ENCODE results near the gene PPP1R2. TPM values are rescaled to one million over a fixed set of nuclear protein-coding genes. Genes with fewer than 3 reads are reported as not detected.
A peak's percentile ranks its signal among the peaks of the same experiment; 100 is the strongest.

Gene PPP1R2
- total and polyA plus RNA-seq, 2 of the 13 experiments (the other 11 are each of a cell fraction or from before 2014, with no cell fraction given): 36.5 to 86.5 TPM

DNA sequence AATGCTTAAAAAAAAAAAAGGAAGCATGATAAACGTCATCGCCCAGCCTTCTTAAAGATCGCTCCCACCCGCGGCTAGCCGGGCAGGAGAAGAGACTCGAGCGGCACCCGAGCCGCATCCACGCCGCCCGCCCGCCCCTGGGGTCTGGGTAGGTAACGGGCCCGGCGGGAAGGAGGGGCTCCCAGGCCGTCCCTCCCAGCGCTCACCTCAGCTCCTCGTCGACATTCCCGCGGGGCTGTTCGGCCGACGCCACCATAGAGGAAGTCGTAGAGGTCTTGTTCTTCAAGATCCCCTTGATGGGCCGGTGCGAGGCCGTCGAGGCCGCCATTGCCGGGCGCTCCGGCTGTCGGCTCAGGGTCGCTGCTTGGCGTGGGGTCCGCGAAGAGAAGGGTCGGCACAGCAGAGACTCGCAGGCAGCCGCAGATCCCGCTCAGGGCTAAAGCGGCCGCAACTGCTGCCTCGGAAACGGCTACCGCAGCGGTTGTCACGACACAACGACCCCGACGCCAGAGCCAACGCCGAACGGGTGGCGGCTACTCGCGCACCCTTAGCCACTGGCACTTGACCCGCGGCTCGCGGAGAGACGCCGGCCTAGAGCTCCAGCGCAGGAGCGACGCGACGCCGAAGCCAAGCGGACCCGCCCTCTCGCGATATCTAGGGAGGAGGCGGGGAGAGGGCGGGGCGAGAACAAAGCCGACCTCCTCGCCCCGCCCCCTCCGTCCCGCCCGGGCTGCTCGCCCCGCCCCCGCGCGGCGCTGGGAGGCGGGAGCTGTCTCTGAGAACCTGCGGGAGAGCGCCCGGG is at the start of gene PPP1R2 (continued):
- TF ChIP-seq, protein P1, sequence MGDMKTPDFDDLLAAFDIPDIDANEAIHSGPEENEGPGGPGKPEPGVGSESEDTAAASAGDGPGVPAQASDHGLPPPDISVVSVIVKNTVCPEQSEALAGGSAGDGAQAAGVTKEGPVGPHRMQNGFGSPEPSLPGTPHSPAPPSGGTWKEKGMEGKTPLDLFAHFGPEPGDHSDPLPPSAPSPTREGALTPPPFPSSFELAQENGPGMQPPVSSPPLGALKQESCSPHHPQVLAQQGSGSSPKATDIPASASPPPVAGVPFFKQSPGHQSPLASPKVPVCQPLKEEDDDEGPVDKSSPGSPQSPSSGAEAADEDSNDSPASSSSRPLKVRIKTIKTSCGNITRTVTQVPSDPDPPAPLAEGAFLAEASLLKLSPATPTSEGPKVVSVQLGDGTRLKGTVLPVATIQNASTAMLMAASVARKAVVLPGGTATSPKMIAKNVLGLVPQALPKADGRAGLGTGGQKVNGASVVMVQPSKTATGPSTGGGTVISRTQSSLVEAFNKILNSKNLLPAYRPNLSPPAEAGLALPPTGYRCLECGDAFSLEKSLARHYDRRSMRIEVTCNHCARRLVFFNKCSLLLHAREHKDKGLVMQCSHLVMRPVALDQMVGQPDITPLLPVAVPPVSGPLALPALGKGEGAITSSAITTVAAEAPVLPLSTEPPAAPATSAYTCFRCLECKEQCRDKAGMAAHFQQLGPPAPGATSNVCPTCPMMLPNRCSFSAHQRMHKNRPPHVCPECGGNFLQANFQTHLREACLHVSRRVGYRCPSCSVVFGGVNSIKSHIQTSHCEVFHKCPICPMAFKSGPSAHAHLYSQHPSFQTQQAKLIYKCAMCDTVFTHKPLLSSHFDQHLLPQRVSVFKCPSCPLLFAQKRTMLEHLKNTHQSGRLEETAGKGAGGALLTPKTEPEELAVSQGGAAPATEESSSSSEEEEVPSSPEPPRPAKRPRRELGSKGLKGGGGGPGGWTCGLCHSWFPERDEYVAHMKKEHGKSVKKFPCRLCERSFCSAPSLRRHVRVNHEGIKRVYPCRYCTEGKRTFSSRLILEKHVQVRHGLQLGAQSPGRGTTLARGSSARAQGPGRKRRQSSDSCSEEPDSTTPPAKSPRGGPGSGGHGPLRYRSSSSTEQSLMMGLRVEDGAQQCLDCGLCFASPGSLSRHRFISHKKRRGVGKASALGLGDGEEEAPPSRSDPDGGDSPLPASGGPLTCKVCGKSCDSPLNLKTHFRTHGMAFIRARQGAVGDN (CRISPR knock-in tag; IDR thresholded peaks at IDR 0.05): peak; percentile 92
- TF ChIP-seq, protein P2, sequence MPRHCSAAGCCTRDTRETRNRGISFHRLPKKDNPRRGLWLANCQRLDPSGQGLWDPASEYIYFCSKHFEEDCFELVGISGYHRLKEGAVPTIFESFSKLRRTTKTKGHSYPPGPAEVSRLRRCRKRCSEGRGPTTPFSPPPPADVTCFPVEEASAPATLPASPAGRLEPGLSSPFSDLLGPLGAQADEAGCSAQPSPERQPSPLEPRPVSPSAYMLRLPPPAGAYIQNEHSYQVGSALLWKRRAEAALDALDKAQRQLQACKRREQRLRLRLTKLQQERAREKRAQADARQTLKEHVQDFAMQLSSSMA (CRISPR knock-in tag; IDR thresholded peaks at IDR 0.05): peak; percentile 60; the same call in 1 of the 2 replicates
- TF ChIP-seq, protein P3, sequence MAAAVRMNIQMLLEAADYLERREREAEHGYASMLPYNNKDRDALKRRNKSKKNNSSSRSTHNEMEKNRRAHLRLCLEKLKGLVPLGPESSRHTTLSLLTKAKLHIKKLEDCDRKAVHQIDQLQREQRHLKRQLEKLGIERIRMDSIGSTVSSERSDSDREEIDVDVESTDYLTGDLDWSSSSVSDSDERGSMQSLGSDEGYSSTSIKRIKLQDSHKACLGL (CRISPR knock-in tag; IDR thresholded peaks at IDR 0.05): peak; percentile 74; the same call in 1 of the 2 replicates
- no peak for TF ChIP-seq NFIC (IDR thresholded peaks at IDR 0.05; ENCODE audit: low read length)
- no peak for TF ChIP-seq PLSCR1 (CRISPR knock-in tag; IDR thresholded peaks at IDR 0.05; ENCODE audit: borderline replicate concordance)
- peak; percentile 91; the same call in 1 of the 2 replicates for TF ChIP-seq ZMAT3 (CRISPR knock-in tag; conservative IDR thresholded peaks at IDR 0.05)
- peak; percentile 68; the same call in 1 of the 2 replicates for TF ChIP-seq ERF (CRISPR knock-in tag; IDR thresholded peaks at IDR 0.05)
- TF ChIP-seq SMARCE1 (IDR thresholded peaks at IDR 0.05; ENCODE audit: borderline replicate concordance): no peak
- no peak for TF ChIP-seq ZSCAN30 (CRISPR knock-in tag; IDR thresholded peaks at IDR 0.05)
- TF ChIP-seq, protein P4, sequence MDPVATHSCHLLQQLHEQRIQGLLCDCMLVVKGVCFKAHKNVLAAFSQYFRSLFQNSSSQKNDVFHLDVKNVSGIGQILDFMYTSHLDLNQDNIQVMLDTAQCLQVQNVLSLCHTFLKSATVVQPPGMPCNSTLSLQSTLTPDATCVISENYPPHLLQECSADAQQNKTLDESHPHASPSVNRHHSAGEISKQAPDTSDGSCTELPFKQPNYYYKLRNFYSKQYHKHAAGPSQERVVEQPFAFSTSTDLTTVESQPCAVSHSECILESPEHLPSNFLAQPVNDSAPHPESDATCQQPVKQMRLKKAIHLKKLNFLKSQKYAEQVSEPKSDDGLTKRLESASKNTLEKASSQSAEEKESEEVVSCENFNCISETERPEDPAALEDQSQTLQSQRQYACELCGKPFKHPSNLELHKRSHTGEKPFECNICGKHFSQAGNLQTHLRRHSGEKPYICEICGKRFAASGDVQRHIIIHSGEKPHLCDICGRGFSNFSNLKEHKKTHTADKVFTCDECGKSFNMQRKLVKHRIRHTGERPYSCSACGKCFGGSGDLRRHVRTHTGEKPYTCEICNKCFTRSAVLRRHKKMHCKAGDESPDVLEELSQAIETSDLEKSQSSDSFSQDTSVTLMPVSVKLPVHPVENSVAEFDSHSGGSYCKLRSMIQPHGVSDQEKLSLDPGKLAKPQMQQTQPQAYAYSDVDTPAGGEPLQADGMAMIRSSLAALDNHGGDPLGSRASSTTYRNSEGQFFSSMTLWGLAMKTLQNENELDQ (CRISPR knock-in tag; IDR thresholded peaks at IDR 0.05; ENCODE audit: borderline replicate concordance): no peak
- no peak for TF ChIP-seq MLLT10 (CRISPR knock-in tag; IDR thresholded peaks at IDR 0.05)
- 0 out of 2 replicates have a peak, but pooled peaks have one; percentile 20 for TF ChIP-seq NFKBIZ (CRISPR knock-in tag; IDR thresholded peaks at IDR 0.05)
- 0 out of 2 replicates have a peak, but pooled peaks have one; percentile 78 for TF ChIP-seq HINFP (CRISPR knock-in tag; IDR thresholded peaks at IDR 0.05; ENCODE audit: low read depth)
- TF ChIP-seq SP4 (CRISPR knock-in tag; IDR thresholded peaks at IDR 0.05): peak; percentile 90
- TF ChIP-seq, protein P5, sequence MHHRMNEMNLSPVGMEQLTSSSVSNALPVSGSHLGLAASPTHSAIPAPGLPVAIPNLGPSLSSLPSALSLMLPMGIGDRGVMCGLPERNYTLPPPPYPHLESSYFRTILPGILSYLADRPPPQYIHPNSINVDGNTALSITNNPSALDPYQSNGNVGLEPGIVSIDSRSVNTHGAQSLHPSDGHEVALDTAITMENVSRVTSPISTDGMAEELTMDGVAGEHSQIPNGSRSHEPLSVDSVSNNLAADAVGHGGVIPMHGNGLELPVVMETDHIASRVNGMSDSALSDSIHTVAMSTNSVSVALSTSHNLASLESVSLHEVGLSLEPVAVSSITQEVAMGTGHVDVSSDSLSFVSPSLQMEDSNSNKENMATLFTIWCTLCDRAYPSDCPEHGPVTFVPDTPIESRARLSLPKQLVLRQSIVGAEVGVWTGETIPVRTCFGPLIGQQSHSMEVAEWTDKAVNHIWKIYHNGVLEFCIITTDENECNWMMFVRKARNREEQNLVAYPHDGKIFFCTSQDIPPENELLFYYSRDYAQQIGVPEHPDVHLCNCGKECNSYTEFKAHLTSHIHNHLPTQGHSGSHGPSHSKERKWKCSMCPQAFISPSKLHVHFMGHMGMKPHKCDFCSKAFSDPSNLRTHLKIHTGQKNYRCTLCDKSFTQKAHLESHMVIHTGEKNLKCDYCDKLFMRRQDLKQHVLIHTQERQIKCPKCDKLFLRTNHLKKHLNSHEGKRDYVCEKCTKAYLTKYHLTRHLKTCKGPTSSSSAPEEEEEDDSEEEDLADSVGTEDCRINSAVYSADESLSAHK (CRISPR knock-in tag; IDR thresholded peaks at IDR 0.05; ENCODE audit: borderline replicate concordance): no peak
